ENCODE data around the gene HNRNPH1.

DNA sequence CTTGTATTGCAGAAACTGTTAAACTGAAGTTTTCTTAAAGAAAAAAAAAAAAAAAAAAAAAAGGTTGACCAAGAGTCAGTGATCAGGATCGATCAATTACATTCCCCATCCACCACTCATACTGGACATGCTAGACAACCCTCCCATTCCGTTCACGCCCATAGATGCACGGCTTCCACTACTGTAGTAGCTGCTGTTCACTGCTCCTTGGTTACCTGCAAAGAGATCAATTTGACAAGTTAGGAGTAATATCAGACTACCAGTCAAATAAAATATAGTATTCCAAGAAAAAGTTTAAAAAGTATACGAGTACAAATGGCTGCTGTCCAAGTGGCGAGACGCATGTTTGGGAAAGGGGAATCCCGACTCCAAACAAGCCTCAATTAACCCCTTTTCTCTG lies 8.7 kb downstream of the HNRNPH1 start:
- TF ChIP-seq, protein P1, sequence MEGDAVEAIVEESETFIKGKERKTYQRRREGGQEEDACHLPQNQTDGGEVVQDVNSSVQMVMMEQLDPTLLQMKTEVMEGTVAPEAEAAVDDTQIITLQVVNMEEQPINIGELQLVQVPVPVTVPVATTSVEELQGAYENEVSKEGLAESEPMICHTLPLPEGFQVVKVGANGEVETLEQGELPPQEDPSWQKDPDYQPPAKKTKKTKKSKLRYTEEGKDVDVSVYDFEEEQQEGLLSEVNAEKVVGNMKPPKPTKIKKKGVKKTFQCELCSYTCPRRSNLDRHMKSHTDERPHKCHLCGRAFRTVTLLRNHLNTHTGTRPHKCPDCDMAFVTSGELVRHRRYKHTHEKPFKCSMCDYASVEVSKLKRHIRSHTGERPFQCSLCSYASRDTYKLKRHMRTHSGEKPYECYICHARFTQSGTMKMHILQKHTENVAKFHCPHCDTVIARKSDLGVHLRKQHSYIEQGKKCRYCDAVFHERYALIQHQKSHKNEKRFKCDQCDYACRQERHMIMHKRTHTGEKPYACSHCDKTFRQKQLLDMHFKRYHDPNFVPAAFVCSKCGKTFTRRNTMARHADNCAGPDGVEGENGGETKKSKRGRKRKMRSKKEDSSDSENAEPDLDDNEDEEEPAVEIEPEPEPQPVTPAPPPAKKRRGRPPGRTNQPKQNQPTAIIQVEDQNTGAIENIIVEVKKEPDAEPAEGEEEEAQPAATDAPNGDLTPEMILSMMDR (IDR thresholded peaks at IDR 0.05; ENCODE audit: insufficient read depth, low read depth, low read length), result no peak
- TF ChIP-seq EZH2 (IDR thresholded peaks at IDR 0.05; ENCODE audit: insufficient read depth, low read length), result no peak
